Measurements from ENCODE around the gene NUBPL.

Gene NUBPL

GRCh38 chr14:31561155-31561846, at the start of gene NUBPL:
Gene NUBPL (plus strand): TSS chr14:31561404. CDS start chr14:31561440, 36 bp downstream.
- DNase-seq: peak; percentile 93

GRCh38 chr14:31527087-31527486, 34.1 kb upstream of the NUBPL start:
- no peak for DNase-seq

GRCh38 chr14:31527546-31527945, 33.7 kb upstream of the NUBPL start:
- DNase-seq: no peak

- DNase-seq: no peak
Observed at GRCh38 chr14:31529053-31529452, 32.2 kb upstream of the NUBPL start.

- no peak for DNase-seq
Observed at GRCh38 chr14:31530136-31530535, 31.1 kb upstream of the NUBPL start.

- DNase-seq: peak; percentile 1
Observed at GRCh38 chr14:31536201-31536960, 24.8 kb upstream of the NUBPL start.

GRCh38 chr14:31541702-31542101, 19.5 kb upstream of the NUBPL start:
- DNase-seq: peak; percentile 35

- peak; percentile 1 for DNase-seq
Observed at GRCh38 chr14:31543969-31544799, 17.0 kb upstream of the NUBPL start.

GRCh38 chr14:31544816-31545215, 16.4 kb upstream of the NUBPL start:
- DNase-seq: no peak

GRCh38 chr14:31545328-31545727, 15.9 kb upstream of the NUBPL start:
- DNase-seq: no peak

- no peak for DNase-seq
Observed at GRCh38 chr14:31549817-31550216, 11.4 kb upstream of the NUBPL start.

GRCh38 chr14:31550589-31550988, 10.6 kb upstream of the NUBPL start:
- DNase-seq: no peak

GRCh38 chr14:31556191-31556590, 5.0 kb upstream of the NUBPL start:
- DNase-seq: no peak

GRCh38 chr14:31559939-31560338, 1.3 kb upstream of the NUBPL start:
- DNase-seq: no peak

- DNase-seq: no peak
Observed at GRCh38 chr14:31560759-31561154, 447 bp upstream of the NUBPL start.

- no peak for DNase-seq
Observed at GRCh38 chr14:31564194-31564593, 3.0 kb downstream of the NUBPL start.

- no peak for DNase-seq
Observed at GRCh38 chr14:31566456-31566855, 5.3 kb downstream of the NUBPL start.

GRCh38 chr14:31567655-31568054, 6.5 kb downstream of the NUBPL start:
- no peak for DNase-seq

- DNase-seq: no peak
Observed at GRCh38 chr14:31568161-31568560, 7.0 kb downstream of the NUBPL start.

- DNase-seq: peak; percentile 3
Observed at GRCh38 chr14:31568671-31569070, 7.5 kb downstream of the NUBPL start.

- no peak for DNase-seq
Observed at GRCh38 chr14:31572955-31573354, 11.8 kb downstream of the NUBPL start.

- no peak for DNase-seq
Observed at GRCh38 chr14:31576949-31577348, 15.7 kb downstream of the NUBPL start.

- no peak for DNase-seq
Observed at GRCh38 chr14:31578266-31578665, 17.1 kb downstream of the NUBPL start.

Measured in OCI-M1 (cell line).